Activated gamma-delta T cell treated with anti-CD3 and anti-CD28 coated beads, Interleukin-2, amount 50 U/mL, for 16 hours (primary cell): ENCODE data around the gene CRCP.
"Not testable (repeated sequence)": the region's sequence is repeated elsewhere in the genome, so short reads cannot be mapped to it uniquely, and the experiment has no call there.

Experiments
- DNase-seq: peaks from one replicate; pipeline ENCODE4 v3.0.0-alpha.2; 2020; ENCODE audit warnings: low read depth

The CRCP gene

GRCh38 chr7:66108410-66108809 lies 6.2 kb upstream of the CRCP start:
- not testable (repeated sequence) for DNase-seq

DNA sequence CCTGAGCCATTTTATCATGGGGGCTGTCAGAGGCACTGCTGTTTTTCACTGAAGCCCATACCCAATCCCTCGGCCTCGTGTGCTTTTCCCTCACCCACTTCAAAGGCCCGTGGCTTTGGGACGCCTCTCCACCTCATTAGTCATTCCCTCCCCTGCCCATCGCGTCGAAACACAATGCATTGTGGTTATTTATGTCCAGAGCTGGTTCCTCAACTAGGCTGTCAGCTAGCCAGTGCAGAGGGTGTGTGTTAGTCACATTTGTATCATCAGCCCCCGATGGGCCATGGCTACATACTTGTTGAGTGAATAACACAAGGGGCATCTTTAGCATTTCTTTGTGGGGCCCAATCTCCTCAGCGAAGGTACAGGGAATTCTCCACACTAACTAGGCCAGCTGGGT lies 3.8 kb upstream of the CRCP start:
- DNase-seq, result no peak

- DNase-seq, result not testable (repeated sequence)
These were observed 2.2 kb downstream of the CRCP start for GRCh38 chr7:66116680-66117420.

DNA sequence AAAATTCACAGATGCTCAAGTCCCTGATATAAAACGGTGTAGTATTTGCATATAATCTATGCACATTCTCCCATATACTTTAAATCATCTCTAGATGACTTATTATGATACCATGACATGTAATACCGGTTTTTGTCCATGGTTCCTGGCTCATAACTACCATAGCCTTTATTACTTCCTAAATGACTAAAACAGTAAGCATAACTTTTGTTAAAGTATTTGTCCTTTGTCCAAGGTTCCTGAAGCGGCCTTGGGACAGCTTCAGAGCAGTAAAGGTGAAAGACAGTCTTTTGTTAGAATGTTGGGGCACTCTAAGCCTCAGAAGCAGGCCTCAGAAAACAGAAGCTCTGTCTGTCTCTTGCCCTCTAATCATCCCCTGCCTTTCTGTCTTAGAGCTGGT lies 4.0 kb downstream of the CRCP start:
- DNase-seq, result no peak

DNA sequence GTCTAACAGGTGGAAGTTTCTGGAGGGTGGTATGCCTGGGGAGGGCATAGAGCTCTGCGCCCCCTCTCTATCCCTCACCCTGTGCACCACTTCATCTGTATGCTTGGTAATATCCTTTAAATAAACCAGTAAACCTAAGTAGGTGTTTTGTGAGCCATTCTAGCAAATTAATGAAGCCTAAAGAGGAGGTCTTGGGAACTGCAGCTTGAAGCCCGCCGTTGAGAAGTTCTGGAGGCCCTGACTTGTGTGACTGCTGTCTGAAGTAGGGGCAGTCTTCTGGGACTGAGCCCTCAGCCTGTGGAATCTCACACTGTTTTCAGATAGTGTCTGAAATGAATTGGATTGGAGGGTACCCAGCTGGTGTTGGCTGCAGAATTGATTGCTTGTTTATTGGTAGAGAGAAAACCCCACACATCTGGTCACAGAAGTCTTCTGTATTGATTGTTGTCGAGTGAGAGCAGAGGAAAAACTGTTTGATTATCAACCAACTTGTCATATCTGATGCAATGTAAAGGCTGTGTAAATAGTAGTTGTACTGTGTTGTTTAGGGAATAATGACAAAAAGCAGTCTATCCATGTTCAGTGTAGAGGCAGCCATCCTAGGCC lies 4.7 kb downstream of the CRCP start:
- no peak for DNase-seq

DNA sequence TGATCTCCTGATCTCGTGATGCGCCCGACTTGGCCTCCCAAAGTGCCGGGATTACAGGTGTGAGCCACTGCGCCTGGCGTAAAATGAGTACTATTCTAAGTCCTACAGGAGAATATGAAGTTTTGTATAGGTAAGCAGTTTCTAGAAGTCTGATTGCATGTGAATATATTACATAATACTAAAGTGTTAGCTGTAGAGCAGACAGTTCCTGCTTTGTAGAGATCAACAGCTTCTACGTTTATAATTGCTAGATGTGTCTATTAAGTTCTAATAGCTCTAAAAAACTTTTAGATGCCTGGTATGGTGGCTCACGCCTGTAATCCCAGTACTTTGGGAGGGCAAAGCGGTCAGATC lies 8.5 kb downstream of the CRCP start:
- no peak for DNase-seq

- not testable (repeated sequence) for DNase-seq
These were observed 9.9 kb downstream of the CRCP start for GRCh38 chr7:66124569-66124861.

DNA sequence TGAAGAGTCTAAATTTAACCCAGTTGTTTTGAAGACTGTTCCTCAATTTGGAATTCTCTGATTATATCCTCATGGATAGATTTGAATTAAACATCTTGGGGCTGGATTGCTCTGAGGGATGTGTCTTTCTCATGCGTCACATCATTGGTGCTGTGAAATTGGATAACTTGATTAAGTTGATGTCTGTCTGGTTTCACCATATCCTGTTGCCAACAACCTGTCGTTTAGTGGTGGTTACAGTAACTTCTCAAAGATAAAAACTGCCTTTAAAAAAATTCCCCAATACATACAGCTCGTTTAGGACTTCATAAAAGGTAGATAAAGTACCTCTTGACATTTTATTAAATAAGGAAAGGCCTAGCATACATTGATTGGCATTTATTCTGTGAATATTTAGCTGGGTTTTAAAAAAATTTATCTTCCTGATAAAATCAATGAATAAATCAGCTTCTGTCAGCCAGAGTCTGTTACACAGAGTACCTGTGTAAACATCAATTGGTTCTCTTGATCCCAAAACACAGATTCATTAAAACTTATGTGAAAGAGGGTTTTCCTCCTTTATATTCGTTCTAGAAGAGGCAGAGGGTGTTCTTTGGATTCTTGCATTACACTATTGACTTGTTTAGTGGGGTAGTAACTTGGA lies 10.5 kb downstream of the CRCP start:
- DNase-seq, result no peak

DNA sequence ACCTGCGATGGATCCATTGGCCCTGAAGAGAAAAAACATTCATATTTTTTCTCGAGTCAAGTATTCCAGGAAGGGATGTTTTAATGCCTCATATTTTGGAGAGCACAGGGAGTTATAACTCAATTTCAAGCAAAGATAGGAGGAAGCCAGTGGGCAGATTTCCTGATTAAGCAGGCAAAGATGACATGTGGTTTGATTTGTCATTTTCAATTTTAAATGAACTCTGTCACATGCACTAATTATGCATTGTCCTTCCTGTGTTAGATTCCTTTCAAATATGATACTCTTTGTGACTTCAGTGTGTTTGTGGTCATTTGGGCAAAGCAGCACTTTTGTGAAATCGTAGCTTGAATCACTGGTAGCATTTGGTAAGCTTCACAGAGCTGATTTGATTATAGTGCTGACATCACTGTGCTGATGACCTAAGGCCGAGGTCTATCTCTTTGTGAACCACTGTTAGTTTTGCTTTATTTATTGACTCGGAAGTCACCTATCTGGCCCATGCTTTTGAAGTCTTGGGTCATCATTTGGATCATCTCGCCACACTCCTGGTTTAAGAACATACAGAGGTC lies 11.2 kb downstream of the CRCP start:
- not testable (repeated sequence) for DNase-seq

GRCh38 chr7:66127172-66127571 lies 12.5 kb downstream of the CRCP start:
- DNase-seq, result not testable (repeated sequence)

- no peak for DNase-seq
These were observed 24.5 kb downstream of the CRCP start for GRCh38 chr7:66138994-66139752.

DNA sequence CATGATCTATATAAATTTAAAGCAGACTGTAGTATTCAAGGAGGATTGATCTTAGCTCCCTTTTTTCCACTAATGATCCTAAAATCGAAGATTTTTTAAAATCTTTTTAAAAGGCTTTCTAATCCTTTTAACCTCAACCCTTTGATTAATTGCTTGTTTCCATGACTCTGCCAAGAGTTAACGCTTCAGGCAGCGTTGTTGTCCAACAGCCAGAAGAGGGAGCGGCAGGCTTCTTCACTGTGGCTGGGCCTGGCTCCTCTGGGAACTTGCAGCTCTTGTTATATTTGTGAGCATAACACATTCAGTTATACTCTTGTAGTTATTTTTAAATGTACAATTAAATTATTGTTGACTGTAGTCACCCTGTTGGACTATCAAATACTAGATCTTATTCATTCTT lies 26.3 kb downstream of the CRCP start:
- DNase-seq, result no peak

GRCh38 chr7:66142334-66142733 lies 27.7 kb downstream of the CRCP start:
- no peak for DNase-seq

DNA sequence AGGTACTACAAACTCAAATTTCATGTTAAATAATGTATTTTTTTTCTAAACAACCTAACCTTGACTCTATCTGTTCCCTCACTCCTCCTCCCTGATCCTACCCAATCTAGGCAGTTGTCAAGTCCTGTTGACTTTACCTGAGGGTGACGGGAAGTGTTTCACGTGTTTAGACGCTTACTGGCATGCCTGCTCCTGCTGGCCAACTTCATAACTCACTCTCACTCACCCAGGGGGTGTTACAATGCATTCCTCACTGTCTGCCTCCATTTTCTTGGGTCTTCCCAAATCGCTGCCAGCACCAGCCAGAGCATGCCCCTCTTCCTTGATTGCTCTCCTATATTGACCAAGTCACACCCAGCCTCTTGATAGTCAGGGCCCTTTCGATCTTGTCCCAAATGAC lies 28.3 kb downstream of the CRCP start:
- DNase-seq, result no peak

DNA sequence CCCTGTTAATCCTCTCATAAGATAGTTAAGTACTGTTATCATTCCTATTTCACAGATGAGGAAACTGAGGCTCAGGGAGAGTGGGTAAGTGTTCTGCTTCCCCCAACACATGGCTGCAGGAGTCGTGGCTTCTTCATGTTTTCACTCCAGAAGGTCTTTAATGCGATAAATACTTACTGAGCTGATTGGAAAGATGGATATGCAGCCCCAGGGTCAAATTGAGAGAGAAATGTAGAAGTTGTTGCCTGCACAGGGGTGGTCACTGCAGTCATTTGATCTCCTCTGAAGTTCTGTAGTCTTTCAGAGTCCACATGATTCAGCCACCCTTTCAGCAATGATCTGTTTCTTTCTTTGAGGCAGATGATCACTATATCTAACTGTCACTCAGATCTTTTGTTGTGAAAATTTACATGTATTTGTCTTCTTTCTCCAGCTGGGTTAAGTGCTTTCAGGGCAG lies 29.3 kb downstream of the CRCP start:
- no peak for DNase-seq

DNA sequence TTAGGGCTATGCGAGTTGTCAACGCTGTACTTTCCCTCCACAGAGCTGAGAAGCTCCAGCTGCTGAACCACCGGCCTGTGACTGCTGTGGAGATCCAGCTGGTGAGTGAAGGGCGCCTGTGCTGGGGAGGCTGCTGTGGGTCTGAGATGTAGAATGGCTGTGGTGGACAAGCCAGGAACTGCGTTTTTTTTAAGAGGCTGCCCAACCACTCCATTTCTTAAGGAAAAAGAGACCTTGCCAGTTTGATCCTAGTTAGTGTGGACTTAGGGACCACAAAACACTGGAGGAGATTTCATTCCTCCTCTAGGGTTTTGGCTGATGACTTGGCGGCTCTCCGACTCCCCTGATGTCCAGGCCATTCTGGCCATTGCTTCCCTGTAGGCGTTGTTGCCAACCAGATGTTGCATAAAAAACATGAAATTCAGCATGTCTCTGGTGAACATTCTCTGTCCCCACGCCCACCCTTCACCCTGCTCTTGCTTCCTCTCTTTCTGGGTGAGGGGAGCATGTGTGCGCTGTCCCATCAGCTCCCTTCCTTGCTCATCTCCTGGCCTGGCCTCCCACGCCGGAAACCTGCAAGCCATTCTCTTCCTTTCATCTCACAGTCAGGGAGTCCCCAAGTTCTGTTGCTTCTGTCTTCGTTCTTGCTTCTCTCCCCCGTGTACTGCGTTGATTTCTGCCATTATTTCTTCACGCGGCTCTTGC lies 30.9 kb downstream of the CRCP start:
- DNase-seq, result no peak

- no peak for DNase-seq
These were observed 32.1 kb downstream of the CRCP start for GRCh38 chr7:66146701-66147100.

GRCh38 chr7:66147657-66148056 lies 33.0 kb downstream of the CRCP start:
- DNase-seq, result not testable (repeated sequence)

DNA sequence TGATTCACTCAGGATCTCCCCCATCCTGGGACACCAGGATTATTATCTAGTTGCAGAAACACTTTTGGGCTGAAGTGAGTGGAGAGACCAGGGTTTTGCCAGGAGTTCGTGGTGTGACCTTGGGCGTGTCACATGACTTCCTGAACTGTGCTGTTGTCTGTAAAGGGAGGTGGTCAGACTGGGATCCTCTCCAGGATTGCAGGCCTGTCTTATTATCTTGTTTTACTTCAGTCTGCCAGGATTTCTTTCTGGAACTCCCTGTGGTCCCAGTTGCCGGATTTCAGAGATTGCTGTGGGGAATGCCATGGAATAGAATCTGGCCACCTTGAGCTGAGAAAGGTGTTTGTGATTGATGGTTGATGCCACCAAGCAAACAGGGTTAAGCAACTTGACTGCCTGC lies 35.8 kb downstream of the CRCP start:
- no peak for DNase-seq

DNA sequence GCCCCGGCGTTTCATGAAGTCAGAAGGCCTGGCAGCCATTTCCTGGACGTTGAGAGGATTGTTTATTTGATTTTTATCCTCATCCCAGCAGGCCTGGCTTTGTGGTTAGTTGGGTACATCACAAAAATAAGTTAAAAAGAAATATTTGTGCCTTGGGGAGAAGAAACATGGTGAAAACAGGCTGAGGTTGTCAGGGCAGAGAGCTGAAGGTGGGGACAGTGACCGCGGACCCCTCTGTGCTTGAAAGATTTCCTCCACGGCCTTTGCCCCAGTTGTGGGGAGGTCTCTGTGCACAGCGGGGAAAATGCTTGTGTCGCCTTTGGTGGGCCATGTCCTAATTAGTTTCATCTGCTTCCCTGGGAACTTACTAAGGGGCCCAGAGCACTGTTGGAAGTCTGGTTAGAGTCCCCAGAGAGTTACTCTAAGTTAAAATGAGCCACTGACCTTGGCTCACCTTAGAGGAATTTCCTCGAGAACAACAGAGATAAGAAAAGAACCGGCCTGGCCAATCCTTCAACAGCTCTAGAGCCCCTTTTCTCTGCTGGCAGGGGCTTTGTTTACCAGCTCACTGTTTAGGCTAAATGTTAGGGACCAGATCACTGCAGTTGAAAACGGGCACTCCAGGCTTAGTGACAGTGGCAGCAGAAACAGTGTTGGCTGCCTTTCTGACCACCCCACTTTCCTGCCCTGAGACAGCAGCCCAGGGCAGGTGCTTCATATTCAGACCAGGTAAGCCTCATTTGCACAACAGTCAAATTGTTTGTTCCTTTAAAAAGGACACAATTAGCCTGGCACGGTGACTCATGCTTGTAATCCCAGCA lies 37.9 kb downstream of the CRCP start:
- no peak for DNase-seq

GRCh38 chr7:66153691-66154090 lies 39.0 kb downstream of the CRCP start:
- DNase-seq, result no peak
